ENCODE data around the gene NRCAM.

- TF ChIP-seq CTCF (IDR thresholded peaks at IDR 0.05) (no peak), POLR2A (IDR thresholded peaks at IDR 0.05) (no peak)
Measured at GRCh38 chr7:108503112-108504026, 47.1 kb upstream of the NRCAM start.

All from lower leg skin (tissue), 3 donors.